NOMO-1 (cell line): ENCODE data around the gene CUL1.
A peak's percentile ranks its signal among the peaks of the same experiment; 100 is the strongest.

Source experiments
- DNase-seq, 2 experiments: peaks; one replicate each; lab custom pipeline; 2025; ENCODE audit not compliant: unreplicated experiment in 2 of 2; lab: John Stamatoyannopoulos, UW

The CUL1 gene

GRCh38 chr7:148715027-148715426 lies 16.3 kb downstream of the CUL1 start:
- DNase-seq, result no peak

- DNase-seq, result no peak
These were observed 18.6 kb downstream of the CUL1 start for GRCh38 chr7:148717266-148717793.

GRCh38 chr7:148718431-148718830 lies 19.7 kb downstream of the CUL1 start:
- no peak for DNase-seq

GRCh38 chr7:148719753-148720152 lies 21.1 kb downstream of the CUL1 start:
- no peak for DNase-seq

- no peak for DNase-seq
These were observed 21.8 kb downstream of the CUL1 start for GRCh38 chr7:148720472-148720871.

- DNase-seq, result no peak
These were observed 22.7 kb downstream of the CUL1 start for GRCh38 chr7:148721390-148721789.

GRCh38 chr7:148722340-148723165 lies 23.9 kb downstream of the CUL1 start:
- DNase-seq, result no peak

- no peak for DNase-seq
These were observed 24.5 kb downstream of the CUL1 start for GRCh38 chr7:148723166-148723559.

GRCh38 chr7:148723846-148724245 lies 25.1 kb downstream of the CUL1 start:
- DNase-seq, result peak in 1 of 2 experiments; percentile 2

- peak in 1 of 2 experiments; percentile 35 for DNase-seq
These were observed 27.7 kb downstream of the CUL1 start for GRCh38 chr7:148726385-148726784.

- no peak for DNase-seq
These were observed 29.0 kb downstream of the CUL1 start for GRCh38 chr7:148727501-148728278.

- no peak for DNase-seq
These were observed 31.5 kb downstream of the CUL1 start for GRCh38 chr7:148729984-148730733.

- DNase-seq, result no peak
These were observed 34.2 kb downstream of the CUL1 start for GRCh38 chr7:148732862-148733261.

GRCh38 chr7:148733496-148733895 lies 34.8 kb downstream of the CUL1 start:
- DNase-seq, result no peak

GRCh38 chr7:148735141-148735540 lies 36.4 kb downstream of the CUL1 start:
- DNase-seq, result no peak

- DNase-seq, result no peak
These were observed 37.3 kb downstream of the CUL1 start for GRCh38 chr7:148735967-148736366.

- DNase-seq, result no peak
These were observed 40.2 kb downstream of the CUL1 start for GRCh38 chr7:148738737-148739535.

GRCh38 chr7:148746135-148746534 lies 47.4 kb downstream of the CUL1 start:
- no peak for DNase-seq

GRCh38 chr7:148747274-148747673 lies 48.6 kb downstream of the CUL1 start:
- no peak for DNase-seq
